Adrenal gland (tissue), 12 donors: Measurements from ENCODE around the gene PCAT7. TPM values are rescaled to one million over a fixed set of nuclear protein-coding genes. Genes with fewer than 3 reads are reported as not detected.
A peak's percentile ranks its signal among the peaks of the same experiment; 100 is the strongest.

Experiments
- DNase-seq, 7 donors: peaks; one replicate each; pipeline ENCODE4 v3.0.0-alpha.2; 2019 to 2020
- H3K27ac ChIP-seq, 5 donors: fragments of 200-600 bp; sonication (generic) in 4 of 5; 1 replicate in 3 of 5; 2 replicates in 2 of 5; pipeline versions ENCODE4 v1.5.1 to v1.8.0; 2016 to 2020; ENCODE audit warnings: mild to moderate bottlenecking in 1 of 5
- H3K27me3 ChIP-seq: fragments of 200-600 bp; 2 replicates; pipeline ENCODE4 v1.8.0; 2021
- H3K36me3 ChIP-seq, 2 donors: fragments of 200-600 bp; replicated peaks in 1 of 2; 1 replicate in 1 of 2; 2 replicates in 1 of 2; pipeline versions ENCODE4 v1.5.1 to v1.8.0; 2018 to 2022
- H3K4me1 ChIP-seq, 2 donors: fragments of 200-600 bp; replicated peaks in 1 of 2; 1 replicate in 1 of 2; 2 replicates in 1 of 2; pipeline versions ENCODE4 v1.5.1 to v1.8.0; 2018 to 2021
- H3K4me3 ChIP-seq, 4 donors: fragments of 200-600 bp; sonication (generic) in 3 of 4; one replicate each; pipeline ENCODE4 v1.5.1; 2016 to 2018
- H3K9me3 ChIP-seq, 3 donors: fragments of 200-600 bp; sonication (generic) in 1 of 3; replicated peaks in 1 of 3; 1 replicate in 2 of 3; 2 replicates in 1 of 3; pipeline versions ENCODE4 v1.5.1 to v1.8.0; 2016 to 2021
- POLR2A ChIP-seq, 2 donors: fragments of 450-650 bp; IDR thresholded peaks; one replicate each; pipeline ENCODE4 v1.6.1; 2017; ENCODE audit warnings: antibody characterized with exemption in 2 of 2, mild to moderate bottlenecking in 2 of 2, moderate library complexity in 1 of 2
- WGBS, 4 donors: extraction: QIAGEN DNeasy Blood & Tissue Kit in 2 of 4; methylation state at CpG; one replicate each; pipeline versions ENCODE4 v1.1.5 to v1.1.7; 2013 to 2017; 5-methylcytosine and 5-hydroxymethylcytosine counted together
- intact Hi-C, 2 donors: fragments of 100-400 bp; cut with DNase I; formaldehyde crosslinking; loops; one replicate each; pipeline versions ENCODE4 v1.14.1 to v1.15.0; 2022 to 2023
- polyA plus RNA-seq, 3 donors: library from polyadenylated mRNA; stranded (reverse); fragments of 200-250 nt in 2 of 3; fragments of 350-450 nt in 1 of 3; fragmentation: Illumina TruSeq in 1 of 3; extraction: RNeasy Lipid Tissue Mini Kit (QIAGEN cat#74804) in 1 of 3; gene quantifications; one replicate each; pipeline ENCODE4 v1.2.3, GENCODE V29; 2013 to 2014
- total RNA-seq, 9 donors: library from RNA; depleted of rRNA in 4 of 9; stranded (reverse); fragments of >200 nt in 4 of 9; fragments of 120-200 nt in 1 of 9; fragmentation: NEBNext Ultra II Directional in 1 of 9; extraction: Animal tissue kit (Norgen Biotek cat#: 25700) in 1 of 9; gene quantifications; one replicate each; pipeline versions ENCODE4 v1.1.0 to v1.2.4, GENCODE V29; 2013 to 2023
- TF ChIP-seq, protein P1 (sequence below), 6 experiments: fragments of 450-650 bp in 4 of 6; fragments of 200-600 bp in 2 of 6; sonication (generic) in 1 of 6; IDR thresholded peaks; 1 replicate in 5 of 6; 2 replicates in 1 of 6; pipeline versions ENCODE4 v1.5.1 to v1.8.0; 2016 to 2021; ENCODE audit warnings: antibody characterized with exemption in 6 of 6, mild to moderate bottlenecking in 2 of 6, moderate library complexity in 1 of 6
- donor health status: healthy with polysubstance abuse.
- donor health status: Bipolar disorder and iron deficiency.
- donor health status: DM: yes; HTN: yes; CAD: no.
- donor health status: DM: no; HTN: no; CAD: no.
- donor health status: DM: no; HTN: no; CAD: no.
- donor health status: DM: yes; HTN: yes; CAD: no.

PCAT7 gene
- total and polyA plus RNA-seq, 12 donors: 0.03 to 0.47 (median 0.15) TPM; not detected in 4

DNA sequence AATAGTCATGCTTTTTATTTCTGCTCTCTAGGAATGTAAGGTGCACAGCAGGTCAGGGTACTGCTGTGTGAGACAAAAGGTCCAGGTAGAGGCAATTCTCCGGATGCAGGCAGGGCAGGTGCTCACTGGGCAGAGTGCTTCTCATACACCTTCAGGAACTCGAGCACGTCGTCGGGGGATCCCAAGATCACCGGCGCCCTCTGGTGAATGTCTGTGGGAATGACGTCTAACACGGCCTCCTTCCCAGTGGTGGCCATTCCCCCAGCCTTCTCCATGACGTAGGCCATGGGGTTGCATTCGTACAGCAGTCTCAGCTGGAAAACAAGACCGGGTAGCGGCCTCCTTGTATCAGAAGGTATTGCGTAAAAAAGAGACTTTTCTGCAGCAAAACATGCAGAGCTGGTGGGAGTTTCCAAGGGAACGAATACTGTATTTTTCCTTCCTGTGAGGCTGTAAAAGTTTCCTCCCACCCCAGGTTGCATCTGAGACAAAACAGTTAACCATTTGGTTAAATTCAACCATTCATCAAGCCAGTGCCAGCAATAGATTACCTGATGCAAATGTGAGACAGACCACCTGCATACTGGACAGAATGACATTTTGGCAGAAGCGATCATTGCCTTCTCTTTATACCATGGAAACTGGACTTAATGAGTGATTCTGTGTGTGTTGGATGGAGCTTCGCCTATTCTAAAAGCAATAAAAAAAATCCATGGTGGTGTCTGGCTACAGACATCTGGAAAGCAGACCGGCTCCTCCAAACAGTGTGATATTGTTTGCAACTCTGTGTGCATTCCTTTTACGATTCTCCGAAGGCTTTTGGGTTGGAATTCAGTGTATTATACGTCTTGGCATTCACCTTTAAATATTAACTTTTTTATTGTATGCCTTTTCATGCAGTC, 48.6 kb downstream of the PCAT7 start:
- TF ChIP-seq, protein P1, sequence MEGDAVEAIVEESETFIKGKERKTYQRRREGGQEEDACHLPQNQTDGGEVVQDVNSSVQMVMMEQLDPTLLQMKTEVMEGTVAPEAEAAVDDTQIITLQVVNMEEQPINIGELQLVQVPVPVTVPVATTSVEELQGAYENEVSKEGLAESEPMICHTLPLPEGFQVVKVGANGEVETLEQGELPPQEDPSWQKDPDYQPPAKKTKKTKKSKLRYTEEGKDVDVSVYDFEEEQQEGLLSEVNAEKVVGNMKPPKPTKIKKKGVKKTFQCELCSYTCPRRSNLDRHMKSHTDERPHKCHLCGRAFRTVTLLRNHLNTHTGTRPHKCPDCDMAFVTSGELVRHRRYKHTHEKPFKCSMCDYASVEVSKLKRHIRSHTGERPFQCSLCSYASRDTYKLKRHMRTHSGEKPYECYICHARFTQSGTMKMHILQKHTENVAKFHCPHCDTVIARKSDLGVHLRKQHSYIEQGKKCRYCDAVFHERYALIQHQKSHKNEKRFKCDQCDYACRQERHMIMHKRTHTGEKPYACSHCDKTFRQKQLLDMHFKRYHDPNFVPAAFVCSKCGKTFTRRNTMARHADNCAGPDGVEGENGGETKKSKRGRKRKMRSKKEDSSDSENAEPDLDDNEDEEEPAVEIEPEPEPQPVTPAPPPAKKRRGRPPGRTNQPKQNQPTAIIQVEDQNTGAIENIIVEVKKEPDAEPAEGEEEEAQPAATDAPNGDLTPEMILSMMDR (IDR thresholded peaks at IDR 0.05): peak; percentile 38 to 72 (median 66)
- TF ChIP-seq POLR2A (IDR thresholded peaks at IDR 0.05): no peak
- Histone ChIP-seq H3K4me1 (peaks cover 0 to 4% of the 10 kb centered on the region in 2 donors), H3K9me3 (no peaks in the 10 kb centered on the region), H3K4me3 (no peak overlapping the region), H3K27ac (no peak overlapping the region), H3K27me3 (no peaks in the 10 kb centered on the region), H3K36me3 (no peaks in the 10 kb centered on the region)
- DNase-seq: peak; percentile 75 to 89 (median 86)
- WGBS, 4 donors: 29 to 42% (median 34%) methylated on average over 13 to 21 of the region's 21 CpGs
- intact Hi-C loops: loop anchor here in 1 of 2 donors (5.0 kb wide), 1 partner anchor 51 kb away; no protein-coding TSS in a partner anchor

DNA sequence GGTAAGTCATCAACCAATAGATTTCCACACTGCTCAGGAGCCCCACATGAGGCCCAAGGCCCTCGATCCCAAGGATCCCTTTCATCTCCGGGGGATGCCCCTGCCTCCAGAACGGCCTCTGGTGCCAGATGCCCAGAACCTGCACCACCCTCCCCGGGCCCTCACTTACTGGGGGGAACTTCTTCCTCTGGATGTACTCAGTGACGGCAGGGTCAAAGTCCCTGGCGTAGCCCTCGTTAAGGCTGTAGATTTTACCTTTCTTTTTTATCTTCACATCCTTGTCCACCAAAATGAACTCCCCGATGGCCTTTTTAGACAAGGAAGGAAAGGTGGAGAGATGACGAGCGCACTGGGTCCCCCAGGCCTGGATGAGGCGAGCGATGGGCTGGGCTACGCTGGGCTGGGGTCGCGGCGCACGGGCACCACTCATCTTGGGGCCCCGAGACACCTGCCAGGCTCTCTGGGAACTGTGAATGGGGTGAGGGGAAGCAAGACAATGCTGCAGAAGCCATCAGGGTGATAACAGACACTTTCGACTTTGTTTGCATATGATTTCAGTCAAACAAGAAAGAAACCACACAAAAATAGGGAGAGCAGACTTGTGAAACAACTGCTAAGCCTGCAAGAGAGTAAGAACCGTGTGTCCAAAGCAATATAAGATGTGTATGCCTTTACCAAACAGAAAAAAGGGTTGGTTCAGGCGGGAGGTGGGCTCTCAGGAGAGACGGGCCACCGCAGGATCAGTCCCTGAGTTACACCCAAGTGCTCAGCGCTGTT, 52.0 kb downstream of the PCAT7 start:
- intact Hi-C loops: no loop called here

DNA sequence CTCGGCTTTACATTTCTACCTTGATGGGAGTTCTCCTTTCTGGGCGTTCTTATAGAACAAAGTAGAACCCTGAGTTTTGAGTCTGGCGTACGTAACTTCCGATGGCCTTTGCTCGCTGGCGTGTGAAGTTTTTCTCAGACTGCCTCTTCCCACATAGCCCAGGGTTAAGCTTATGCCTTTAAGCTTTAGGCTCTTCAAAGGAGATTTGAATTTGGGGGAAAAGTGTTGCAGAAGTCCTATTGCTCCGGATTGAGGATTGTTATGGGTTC, 52.5 kb downstream of the PCAT7 start:
- WGBS, 4 donors: 96 to 98% (median 97%) methylated on average over 8 of the region's 8 CpGs
- TF ChIP-seq, protein P1 (IDR thresholded peaks at IDR 0.05): no peak
- no peak for TF ChIP-seq POLR2A (IDR thresholded peaks at IDR 0.05)
- intact Hi-C loops: no loop called here
- Histone ChIP-seq H3K4me3 (no peak overlapping the region), H3K36me3 (no peaks in the 10 kb centered on the region), H3K4me1 (peaks cover 4 to 7% of the 10 kb centered on the region in 2 donors), H3K9me3 (no peaks in the 10 kb centered on the region), H3K27ac (no peak overlapping the region), H3K27me3 (no peaks in the 10 kb centered on the region)
- no peak for DNase-seq

More for the DNA sequence above, 52.0 kb downstream of the PCAT7 start:
- Histone ChIP-seq H3K9me3 (no peaks in the 10 kb centered on the region), H3K4me3 (no peak overlapping the region), H3K4me1 (peaks cover 3 to 4% of the 10 kb centered on the region in 2 donors), H3K27me3 (no peaks in the 10 kb centered on the region), H3K36me3 (no peaks in the 10 kb centered on the region), H3K27ac (no peak overlapping the region)
- DNase-seq: no peak
- 89 to 96% (median 92%) methylated on average over 24 of the region's 24 CpGs for WGBS, 4 donors
- TF ChIP-seq, protein P1 (IDR thresholded peaks at IDR 0.05): no peak
- TF ChIP-seq POLR2A (IDR thresholded peaks at IDR 0.05): no peak

DNA sequence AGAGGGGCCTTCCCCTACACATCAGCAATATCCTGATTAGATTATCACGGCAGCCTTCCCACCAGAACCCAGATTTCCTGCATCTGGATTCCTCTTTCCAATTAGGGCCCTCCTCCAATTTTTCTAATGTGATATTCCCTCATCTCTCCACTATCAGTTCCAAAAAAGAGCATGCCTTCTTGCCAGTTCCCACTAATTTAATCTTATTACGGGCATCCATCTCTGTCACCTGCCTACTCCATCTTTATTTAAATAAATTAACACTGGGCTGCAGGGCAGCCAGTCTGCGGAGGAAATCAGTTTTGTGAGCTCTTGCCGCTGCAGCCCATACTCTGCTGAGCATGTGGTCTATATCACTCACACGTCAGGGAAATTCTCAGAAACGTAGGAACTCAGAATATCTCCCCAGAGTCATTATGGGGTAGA, 55.3 kb downstream of the PCAT7 start:
- intact Hi-C loops: no loop called here
- TF ChIP-seq, protein P1 (IDR thresholded peaks at IDR 0.05): no peak
- no peak for TF ChIP-seq POLR2A (IDR thresholded peaks at IDR 0.05)

More for the DNA sequence above, 55.3 kb downstream of the PCAT7 start:
- H3K27ac ChIP-seq: no peak overlapping the region
- no peak for DNase-seq
- H3K4me1 ChIP-seq: peaks cover 0 to 7% of the 10 kb centered on the region in 2 donors
- H3K9me3 ChIP-seq: no peaks in the 10 kb centered on the region
- WGBS, 4 donors: 72 to 80% (median 78%) methylated on average over 6 of the region's 6 CpGs
- no peaks in the 10 kb centered on the region for H3K36me3 ChIP-seq
- no peaks in the 10 kb centered on the region for H3K27me3 ChIP-seq
- H3K4me3 ChIP-seq: no peak overlapping the region
